Astrocyte of the cerebellum (primary cell): ENCODE data around the gene RAD52.
A peak's percentile ranks its signal among the peaks of the same experiment; 100 is the strongest.

Experiments
- DNase-seq: peaks from one replicate; pipeline ENCODE4 v3.0.0-alpha.2; 2011; ENCODE audit warnings: low read depth
- H3K4me3 ChIP-seq: 2 replicates; pipeline ENCODE4 v1.5.1; 2011; ENCODE audit warnings: mild to moderate bottlenecking, low read depth, low read length, moderate library complexity
- CTCF ChIP-seq: IDR thresholded peaks from 2 replicates; pipeline ENCODE4 v1.5.1; 2012; ENCODE audit warnings: low read length, low read depth, moderate library complexity, mild to moderate bottlenecking; ENCODE audit errors: missing control alignments
- in situ Hi-C: cut with HindIII; loops from 2 replicates; pipeline ENCODE4 v1.10.0; 2017; ENCODE audit warnings: low sequenced_read_pairs

RAD52 gene

GRCh38 chr12:922285-922684 is 27.2 kb downstream of the RAD52 start:
- DNase-seq: no peak
- TF ChIP-seq CTCF: no peak
- H3K4me3 ChIP-seq: no peak overlapping the region
- in situ Hi-C loops: no loop called here

- no peak for TF ChIP-seq CTCF
- no peak for DNase-seq
- H3K4me3 ChIP-seq: no peak overlapping the region
- in situ Hi-C loops: no loop called here
These were observed 28.8 kb downstream of the RAD52 start for GRCh38 chr12:920676-921075.

GRCh38 chr12:916712-917445 is 32.6 kb downstream of the RAD52 start:
- in situ Hi-C loops: no loop called here
- TF ChIP-seq CTCF: no peak
- DNase-seq: no peak
- H3K4me3 ChIP-seq: no peak overlapping the region

- in situ Hi-C loops: no loop called here
- no peak overlapping the region for H3K4me3 ChIP-seq
- no peak for TF ChIP-seq CTCF
- DNase-seq: no peak
These were observed 33.3 kb downstream of the RAD52 start for GRCh38 chr12:916240-916639.

GRCh38 chr12:915090-915489 is 34.4 kb downstream of the RAD52 start:
- DNase-seq: no peak
- no peak overlapping the region for H3K4me3 ChIP-seq
- in situ Hi-C loops: no loop called here
- no peak for TF ChIP-seq CTCF

GRCh38 chr12:913919-914698 is 35.4 kb downstream of the RAD52 start:
- no peak overlapping the region for H3K4me3 ChIP-seq

More at GRCh38 chr12:913919-914698, 35.4 kb downstream of the RAD52 start:
- in situ Hi-C loops: no loop called here
- TF ChIP-seq CTCF: no peak
- DNase-seq: peak; percentile 40
